Skin epidermis (tissue), 12 donors: ENCODE data around the gene S1PR1.
"Not testable (repeated sequence)": the region's sequence is repeated elsewhere in the genome, so short reads cannot be mapped to it uniquely, and the experiment has no call there.

ENCODE experiments used
- H3K27ac ChIP-seq, 21 experiments: fragments of 200-600 bp; sonication (generic) in 11 of 21; one replicate each; pipeline ENCODE4 v1.5.0; 2020; ENCODE audit warnings: mild to moderate bottlenecking in 3 of 21, inconsistent platforms in 2 of 21, moderate library complexity in 2 of 21
- H3K4me3 ChIP-seq, 7 experiments: fragments of 200-600 bp; sonication (generic) in 2 of 7; one replicate each; pipeline ENCODE4 v1.5.0; 2020; ENCODE audit warnings: inconsistent platforms in 2 of 7, mild to moderate bottlenecking in 2 of 7, moderate library complexity in 1 of 7

Gene S1PR1

DNA sequence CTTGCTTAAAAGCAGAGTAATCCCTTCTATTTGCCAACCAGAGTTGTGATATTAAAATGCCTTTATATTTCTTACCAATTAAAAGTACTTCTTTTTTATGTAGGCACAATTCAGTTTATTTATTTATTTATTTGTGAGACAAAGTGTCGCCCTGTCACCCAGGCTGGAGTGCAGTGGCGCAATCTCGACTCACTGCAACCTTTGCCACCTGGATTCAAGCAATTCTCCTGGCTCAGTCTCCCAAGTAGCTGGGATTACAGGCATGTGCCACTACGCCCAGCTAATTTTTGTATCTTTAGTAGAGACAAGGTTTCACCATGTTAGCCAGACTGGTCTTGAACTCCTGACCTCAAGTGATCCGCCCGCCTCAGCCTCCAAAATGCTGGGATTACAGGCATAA, 17.9 kb upstream of the S1PR1 start:
- not testable (repeated sequence) for H3K27ac ChIP-seq, H3K4me3 ChIP-seq

- no peak overlapping the region for H3K4me3 ChIP-seq
- H3K27ac ChIP-seq, result no peak overlapping the region
These were observed 16.6 kb upstream of the S1PR1 start for GRCh38 chr1:101219924-101220870.

DNA sequence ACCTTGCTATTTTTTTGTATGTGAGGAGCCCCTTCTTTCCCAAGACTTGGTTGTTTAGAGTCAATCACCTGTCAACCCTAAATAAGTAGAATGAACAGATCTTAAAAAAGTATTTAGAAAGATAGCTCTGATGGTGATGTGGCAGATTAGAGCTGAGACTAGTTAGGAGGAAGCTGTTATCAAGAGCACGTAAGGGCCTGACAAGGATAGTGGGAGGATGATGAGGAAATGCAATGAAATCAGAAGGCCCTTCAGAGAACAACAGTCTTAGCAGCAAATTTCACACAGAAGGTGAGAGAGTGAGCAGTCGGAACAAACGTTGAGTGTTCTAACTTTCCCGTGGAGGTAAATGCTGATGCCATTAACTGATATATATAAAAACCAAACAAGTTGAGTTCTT, 15.9 kb upstream of the S1PR1 start:
- no peak overlapping the region for H3K27ac ChIP-seq
- no peak overlapping the region for H3K4me3 ChIP-seq

GRCh38 chr1:101221945-101222429, 14.8 kb upstream of the S1PR1 start:
- no peak overlapping the region for H3K27ac ChIP-seq
- no peak overlapping the region for H3K4me3 ChIP-seq

GRCh38 chr1:101227837-101228236, 9.0 kb upstream of the S1PR1 start:
- no peak overlapping the region for H3K27ac ChIP-seq
- no peak overlapping the region for H3K4me3 ChIP-seq

DNA sequence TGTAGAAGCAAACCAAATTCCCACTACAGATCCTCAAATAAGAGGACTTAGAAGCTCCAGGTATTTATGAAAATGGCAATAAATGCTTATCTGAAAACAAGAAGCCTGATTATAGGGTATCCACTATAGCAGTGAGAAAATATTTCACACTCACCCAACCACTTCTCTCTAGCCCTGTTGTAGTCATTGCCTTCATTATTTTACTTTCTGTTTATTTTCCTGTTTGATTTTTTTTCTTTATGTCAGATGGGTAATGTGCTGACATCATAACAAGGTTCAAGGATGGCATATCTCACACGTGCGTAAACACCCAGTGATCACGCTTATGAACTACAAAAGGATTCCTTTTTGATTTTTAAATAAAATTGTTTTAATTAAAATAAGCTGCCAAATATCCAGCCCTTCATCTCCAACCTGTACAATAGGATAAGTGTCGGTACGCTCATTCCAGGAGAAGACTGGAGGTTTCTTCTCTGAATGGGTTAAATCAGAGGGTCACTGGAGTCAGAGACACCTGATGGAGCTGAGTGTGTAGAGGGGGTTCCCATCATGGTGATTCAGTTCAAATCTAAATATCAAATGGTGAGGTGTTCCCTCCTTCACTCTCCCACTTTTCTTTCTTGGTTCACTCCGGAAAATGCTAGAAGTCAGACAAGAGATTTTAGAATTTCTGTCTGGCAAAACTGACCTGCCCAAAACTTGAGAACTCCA, 8.2 kb upstream of the S1PR1 start:
- H3K4me3 ChIP-seq, result no peak overlapping the region
- H3K27ac ChIP-seq, result no peak overlapping the region

- H3K27ac ChIP-seq, H3K4me3 ChIP-seq: not testable (repeated sequence)
These were observed 4.6 kb upstream of the S1PR1 start for GRCh38 chr1:101232182-101232581.

DNA sequence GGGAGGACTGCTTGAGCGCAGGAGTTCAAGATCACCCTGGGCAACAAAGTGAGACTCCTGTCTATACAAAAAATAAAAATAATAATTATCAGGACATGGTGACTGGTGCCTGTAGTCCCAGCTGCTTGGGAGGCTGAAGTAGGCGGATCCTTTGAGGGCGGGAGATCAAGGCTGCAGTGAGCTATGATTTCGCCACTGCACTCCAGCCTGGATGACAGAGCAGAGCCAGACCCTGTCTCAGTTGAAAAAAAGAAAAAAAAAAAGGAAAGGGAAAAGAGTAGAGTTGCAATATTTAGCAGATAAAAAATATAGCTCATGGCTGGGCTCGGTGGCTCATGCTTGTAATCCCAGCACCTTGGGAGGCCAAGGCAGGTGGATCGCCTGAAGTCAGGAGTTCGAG, 3.3 kb upstream of the S1PR1 start:
- Histone ChIP-seq H3K27ac (no peak overlapping the region), H3K4me3 (no peak overlapping the region)

- Histone ChIP-seq H3K4me3 (peak overlapping the region in 4 of 7 experiments; percentile 44 to 72 (median 52)), H3K27ac (peak overlapping the region in 14 of 21 experiments; percentile 25 to 95 (median 85))
These were observed 1.6 kb upstream of the S1PR1 start for GRCh38 chr1:101235216-101235695.

DNA sequence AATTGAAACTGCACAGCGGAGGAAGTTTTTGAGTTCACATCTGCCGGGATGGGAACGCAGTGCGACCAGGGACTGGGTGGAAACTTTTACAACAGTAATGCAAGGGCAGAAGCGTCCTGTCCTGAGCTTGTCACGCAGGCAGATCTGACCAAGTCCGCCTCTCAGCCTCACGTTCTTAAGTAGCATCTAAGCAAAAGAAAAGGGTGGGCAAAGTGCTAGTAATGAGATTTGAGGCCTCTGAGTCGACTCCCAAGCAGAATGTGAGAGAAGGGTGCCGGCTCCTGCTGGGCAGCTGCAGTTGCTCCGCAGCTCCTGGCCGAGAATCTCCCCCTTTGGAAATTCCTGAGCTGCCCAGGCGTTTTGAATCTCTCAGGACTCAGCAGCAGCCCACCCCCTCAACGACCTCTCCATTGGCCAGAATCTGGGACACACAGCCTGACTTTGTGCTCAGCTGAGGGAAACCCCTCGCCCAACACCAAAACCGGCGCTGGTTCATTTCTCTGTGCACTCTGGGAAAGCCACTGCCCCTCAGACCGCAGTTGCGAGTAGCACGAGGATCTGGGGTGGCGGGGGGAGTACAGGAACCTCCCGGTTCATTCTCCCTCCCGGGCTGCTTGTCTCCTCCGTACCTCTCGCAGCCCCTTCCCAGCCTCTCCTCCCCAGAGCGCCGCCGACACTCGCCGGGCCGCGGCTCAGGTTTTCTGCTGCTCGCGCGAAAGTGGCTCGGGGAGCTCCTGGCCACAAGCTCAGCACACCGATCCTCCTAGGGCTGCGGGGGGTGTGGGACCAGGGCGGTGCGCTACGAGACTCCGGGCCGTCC, 913 bp upstream of the S1PR1 start:
- H3K4me3 ChIP-seq, result peak overlapping the region; percentile 38 to 72 (median 48)

DNA sequence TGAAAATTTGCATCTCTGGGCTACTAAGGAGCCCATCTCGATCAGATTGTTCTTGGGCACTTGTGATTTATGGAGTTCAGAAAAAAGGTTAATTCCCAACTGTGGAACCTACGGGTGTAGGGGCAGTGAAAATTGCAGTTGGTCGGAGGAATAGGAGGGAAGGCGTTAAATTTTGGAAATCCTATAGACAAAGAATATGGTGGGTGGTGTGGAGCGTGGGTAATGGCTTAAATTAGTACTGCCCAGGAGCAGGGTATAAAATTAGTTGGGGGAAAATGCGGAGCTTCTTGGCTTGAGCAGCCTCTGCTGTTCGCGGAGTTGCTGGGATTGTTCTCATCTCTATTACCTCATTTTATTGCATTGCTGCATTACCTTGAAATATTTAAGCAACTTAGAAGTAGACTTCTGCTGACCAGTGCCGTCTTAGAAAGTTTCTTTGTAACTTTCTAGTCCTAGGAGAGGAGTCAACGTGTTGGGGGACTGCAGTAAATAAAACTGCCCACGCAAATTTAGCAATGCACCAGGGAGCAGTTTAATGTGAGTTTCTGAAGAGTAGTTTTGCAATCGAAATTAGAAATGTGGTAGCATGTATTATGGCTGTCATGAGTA, 514 bp downstream of the S1PR1 start:
- H3K27ac ChIP-seq, result peak overlapping the region; percentile 3 to 95 (median 84)
- peak overlapping the region; percentile 38 to 72 (median 48) for H3K4me3 ChIP-seq

More for the DNA sequence above, 913 bp upstream of the S1PR1 start:
- H3K27ac ChIP-seq, result peak overlapping the region; percentile 52 to 95 (median 84)

- peak overlapping the region; percentile 29 to 72 (median 48) for H3K4me3 ChIP-seq
- H3K27ac ChIP-seq, result peak overlapping the region in 18 of 21 experiments; percentile 14 to 95 (median 79)
These were observed 1.3 kb downstream of the S1PR1 start for GRCh38 chr1:101238031-101238628.

DNA sequence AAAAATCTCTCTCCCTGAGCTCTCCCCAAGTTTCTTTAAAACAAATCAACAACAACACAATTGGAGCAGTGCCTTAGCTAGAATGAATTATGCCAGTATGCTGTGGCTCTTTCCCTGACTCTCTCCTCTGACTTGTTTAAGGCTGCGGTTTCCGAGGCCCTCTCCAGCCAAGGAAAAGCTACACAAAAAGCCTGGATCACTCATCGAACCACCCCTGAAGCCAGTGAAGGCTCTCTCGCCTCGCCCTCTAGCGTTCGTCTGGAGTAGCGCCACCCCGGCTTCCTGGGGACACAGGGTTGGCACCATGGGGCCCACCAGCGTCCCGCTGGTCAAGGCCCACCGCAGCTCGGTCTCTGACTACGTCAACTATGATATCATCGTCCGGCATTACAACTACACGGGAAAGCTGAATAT, 1.9 kb downstream of the S1PR1 start:
- peak overlapping the region; percentile 12 to 72 (median 44) for H3K4me3 ChIP-seq
- H3K27ac ChIP-seq, result peak overlapping the region in 16 of 21 experiments; percentile 11 to 95 (median 82)

DNA sequence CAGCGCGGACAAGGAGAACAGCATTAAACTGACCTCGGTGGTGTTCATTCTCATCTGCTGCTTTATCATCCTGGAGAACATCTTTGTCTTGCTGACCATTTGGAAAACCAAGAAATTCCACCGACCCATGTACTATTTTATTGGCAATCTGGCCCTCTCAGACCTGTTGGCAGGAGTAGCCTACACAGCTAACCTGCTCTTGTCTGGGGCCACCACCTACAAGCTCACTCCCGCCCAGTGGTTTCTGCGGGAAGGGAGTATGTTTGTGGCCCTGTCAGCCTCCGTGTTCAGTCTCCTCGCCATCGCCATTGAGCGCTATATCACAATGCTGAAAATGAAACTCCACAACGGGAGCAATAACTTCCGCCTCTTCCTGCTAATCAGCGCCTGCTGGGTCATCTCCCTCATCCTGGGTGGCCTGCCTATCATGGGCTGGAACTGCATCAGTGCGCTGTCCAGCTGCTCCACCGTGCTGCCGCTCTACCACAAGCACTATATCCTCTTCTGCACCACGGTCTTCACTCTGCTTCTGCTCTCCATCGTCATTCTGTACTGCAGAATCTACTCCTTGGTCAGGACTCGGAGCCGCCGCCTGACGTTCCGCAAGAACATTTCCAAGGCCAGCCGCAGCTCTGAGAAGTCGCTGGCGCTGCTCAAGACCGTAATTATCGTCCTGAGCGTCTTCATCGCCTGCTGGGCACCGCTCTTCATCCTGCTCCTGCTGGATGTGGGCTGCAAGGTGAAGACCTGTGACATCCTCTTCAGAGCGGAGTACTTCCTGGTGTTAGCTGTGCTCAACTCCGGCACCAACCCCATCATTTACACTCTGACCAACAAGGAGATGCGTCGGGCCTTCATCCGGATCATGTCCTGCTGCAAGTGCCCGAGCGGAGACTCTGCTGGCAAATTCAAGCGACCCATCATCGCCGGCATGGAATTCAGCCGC, 2.5 kb downstream of the S1PR1 start:
- H3K27ac ChIP-seq, result peak overlapping the region in 16 of 21 experiments; percentile 11 to 95 (median 79)
- H3K4me3 ChIP-seq, result peak overlapping the region; percentile 12 to 72 (median 29)

DNA sequence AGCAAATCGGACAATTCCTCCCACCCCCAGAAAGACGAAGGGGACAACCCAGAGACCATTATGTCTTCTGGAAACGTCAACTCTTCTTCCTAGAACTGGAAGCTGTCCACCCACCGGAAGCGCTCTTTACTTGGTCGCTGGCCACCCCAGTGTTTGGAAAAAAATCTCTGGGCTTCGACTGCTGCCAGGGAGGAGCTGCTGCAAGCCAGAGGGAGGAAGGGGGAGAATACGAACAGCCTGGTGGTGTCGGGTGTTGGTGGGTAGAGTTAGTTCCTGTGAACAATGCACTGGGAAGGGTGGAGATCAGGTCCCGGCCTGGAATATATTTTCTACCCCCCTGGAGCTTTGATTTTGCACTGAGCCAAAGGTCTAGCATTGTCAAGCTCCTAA, 3.2 kb downstream of the S1PR1 start:
- H3K27ac ChIP-seq, result peak overlapping the region in 8 of 21 experiments; percentile 22 to 94 (median 58)
- H3K4me3 ChIP-seq, result peak overlapping the region in 5 of 7 experiments; percentile 12 to 72 (median 44)

DNA sequence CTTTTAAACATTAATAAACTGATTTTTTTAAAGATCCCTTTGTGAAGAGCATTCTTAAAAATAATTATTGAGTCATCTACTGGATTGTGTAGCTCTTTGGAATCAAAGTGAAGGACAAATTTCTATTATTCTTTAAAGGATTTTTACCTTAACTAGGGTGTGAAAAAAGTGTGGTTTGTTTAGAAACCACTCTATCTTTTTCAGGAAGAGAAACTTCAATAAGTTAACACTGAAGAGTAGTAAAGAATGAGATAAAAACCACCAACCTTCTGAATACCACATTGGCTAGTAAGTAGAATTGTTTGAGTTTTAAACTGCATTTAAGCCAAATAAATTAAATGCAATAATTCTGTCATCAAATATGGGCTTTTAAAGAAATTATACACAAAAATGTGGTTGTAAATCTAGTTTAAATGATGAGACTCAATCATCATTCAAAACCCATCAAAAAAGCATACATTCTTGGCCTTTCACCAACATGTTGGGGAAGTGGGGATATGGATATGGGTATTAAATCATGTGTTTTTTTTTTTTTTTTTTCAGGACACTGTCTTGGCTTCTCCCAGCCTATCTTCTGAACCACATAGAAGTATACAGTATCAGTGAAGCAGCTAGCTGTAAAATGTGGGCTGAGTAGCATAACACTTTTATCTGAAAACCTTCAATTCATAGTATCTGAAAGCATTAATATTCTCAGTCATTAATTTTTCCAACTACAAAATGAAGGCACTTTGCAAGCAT, 4.8 kb downstream of the S1PR1 start:
- Histone ChIP-seq H3K4me3 (no peak overlapping the region), H3K27ac (peak overlapping the region in 4 of 21 experiments; percentile 0 to 31 (median 2))
